ENCODE measurements around the gene HOXD12.

HOXD12 gene

DNA sequence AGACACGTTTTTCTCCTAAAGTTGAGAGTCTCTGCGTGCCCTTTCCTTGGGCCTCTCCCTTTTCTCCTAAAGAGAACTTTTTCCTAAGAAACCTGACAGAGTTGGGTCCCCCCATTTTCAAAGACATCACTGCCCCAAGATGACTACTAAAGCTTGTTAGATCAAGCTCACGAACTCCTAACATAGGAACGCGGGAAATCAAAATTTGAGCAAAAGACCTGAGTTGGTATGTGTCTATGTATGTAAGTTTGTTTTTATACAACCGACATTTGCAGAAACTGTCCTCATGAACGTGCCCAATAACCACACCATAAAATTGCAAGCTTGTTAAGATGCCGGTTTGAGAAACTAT is 5.7 kb upstream of the HOXD12 start:
- DNase-seq = no peak

DNA sequence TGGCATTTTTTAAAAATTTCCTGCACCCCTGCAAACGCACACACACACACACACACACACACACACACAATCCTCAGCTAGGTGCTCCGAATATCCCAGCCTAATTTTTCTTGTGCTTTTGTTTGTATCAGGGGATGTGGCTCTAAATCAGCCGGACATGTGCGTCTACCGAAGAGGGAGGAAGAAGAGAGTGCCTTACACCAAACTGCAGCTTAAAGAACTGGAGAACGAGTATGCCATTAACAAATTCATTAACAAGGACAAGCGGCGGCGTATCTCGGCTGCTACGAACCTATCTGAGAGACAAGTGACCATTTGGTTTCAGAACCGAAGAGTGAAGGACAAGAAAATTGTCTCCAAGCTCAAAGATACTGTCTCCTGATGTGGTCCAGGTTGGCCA is 5.2 kb upstream of the HOXD12 start:
- DNase-seq = no peak

DNA sequence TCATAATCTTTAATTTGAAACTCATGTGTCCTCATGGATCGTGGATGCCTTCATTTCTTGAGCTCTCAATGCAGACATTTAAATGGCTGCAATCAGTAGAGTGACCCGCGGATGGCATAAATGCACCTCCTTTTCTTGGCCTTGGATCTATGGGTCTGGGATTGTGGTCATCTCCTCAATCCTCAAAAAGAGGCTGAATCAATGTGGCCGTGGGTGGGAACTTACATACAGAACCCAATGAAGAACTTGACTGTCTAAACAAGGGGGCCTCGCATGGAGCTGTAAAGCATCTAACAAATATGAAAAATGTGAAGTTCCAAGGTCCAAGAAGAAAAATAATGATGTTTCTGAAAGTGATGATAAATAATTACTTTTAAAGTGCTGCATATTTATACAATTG is 4.2 kb upstream of the HOXD12 start:
- DNase-seq = no peak

DNA sequence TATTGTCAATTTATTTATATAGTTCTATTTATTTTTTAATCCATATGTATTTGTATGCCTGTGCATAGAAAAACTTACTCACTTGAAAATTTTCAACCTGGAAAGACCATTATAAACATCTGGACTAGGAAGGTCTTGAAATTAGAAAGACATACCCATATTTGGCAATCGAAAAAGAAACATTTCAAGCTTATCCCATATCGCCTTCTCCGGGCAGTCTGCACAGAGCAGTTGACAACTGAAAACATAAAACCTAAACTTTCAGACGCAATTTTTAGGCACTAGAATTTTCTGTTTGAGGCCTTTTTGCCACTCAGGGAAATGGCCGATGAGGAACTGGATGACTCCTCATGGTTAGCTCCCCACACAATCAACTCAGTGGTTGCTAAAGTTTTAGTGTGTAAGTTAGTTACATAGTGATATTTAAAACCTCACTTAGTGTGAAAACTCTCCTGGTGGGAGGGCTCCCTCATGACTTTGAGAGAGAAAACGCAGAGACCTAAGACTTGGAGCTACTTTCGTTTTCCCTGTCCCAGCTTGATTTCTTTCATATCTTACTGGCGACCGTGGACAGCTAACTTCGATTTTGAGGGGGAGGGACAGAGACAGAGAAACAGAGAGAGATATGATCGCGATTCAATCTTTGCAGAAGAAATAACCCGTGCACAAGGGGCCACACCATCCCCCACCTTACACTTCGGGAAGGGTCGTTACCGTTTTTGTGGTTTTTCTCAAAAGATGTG is 3.2 kb upstream of the HOXD12 start:
- DNase-seq = peak; percentile 39

DNA sequence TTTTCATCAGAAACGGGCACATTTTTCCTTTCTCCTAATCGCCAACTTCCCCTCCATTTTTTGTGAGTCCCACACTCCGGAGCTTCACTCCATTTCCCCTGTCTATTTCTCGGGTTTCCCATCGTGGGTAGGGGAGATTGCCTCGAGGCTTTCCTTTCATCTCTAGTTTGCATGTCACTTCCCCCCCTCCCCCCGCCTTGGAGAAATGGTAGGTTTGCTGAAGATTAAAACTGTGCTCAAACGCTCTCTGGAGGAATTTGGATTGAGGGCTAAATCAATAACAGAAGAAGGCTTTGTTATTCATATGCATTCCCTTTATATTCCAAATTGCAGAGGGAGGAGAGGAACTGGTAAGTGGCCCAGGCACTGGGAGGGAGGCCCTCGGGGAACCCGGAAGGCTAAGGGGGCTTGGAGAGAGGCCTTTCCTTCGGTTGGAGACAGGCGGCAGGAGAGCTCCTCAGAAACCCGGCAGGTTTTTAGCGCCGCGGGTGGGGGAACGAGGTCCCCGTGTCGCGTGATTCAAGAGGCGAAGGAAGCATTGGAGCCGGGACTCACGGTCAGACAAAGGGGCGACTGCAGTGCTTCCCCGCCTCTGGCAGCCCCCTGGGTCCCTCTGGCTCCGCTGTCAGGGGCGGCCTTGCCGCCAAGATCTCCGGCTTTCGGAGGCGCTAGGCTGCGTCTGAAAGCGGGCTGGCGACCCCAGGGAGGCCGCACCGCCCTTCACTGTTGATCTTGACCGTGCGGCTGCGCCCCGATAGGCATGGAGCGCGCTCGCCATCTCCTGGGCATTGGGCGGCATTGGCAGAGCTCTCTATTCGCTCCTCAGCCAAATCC is 2.4 kb upstream of the HOXD12 start:
- peak; percentile 73 for DNase-seq

DNA sequence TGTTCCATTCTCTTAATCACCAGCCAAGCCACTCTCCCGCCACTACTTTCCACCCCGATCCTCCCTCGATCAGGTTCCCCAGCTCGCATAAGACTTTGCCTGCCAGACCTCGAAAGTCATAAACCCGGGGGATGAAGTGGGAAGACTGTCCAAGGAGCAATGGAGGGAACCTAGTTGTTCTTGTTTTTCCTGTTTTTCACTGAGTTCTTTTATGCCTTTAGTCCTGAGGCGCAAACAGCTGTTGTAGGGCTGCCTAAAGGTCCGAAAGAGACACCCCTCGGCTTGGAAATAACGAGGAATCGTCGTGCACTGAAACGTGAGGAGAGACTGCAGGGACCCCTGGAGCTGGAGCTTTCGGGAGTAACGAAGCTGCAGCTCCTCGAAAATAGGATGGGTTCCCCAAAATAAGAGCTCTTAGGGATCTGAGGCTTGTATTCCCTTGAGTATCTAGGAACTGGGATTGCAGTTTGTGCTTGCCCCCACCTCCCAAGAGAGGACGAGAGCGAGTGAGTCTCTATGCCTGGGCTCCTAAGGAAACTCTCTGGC is 1.7 kb upstream of the HOXD12 start:
- DNase-seq = no peak

DNA sequence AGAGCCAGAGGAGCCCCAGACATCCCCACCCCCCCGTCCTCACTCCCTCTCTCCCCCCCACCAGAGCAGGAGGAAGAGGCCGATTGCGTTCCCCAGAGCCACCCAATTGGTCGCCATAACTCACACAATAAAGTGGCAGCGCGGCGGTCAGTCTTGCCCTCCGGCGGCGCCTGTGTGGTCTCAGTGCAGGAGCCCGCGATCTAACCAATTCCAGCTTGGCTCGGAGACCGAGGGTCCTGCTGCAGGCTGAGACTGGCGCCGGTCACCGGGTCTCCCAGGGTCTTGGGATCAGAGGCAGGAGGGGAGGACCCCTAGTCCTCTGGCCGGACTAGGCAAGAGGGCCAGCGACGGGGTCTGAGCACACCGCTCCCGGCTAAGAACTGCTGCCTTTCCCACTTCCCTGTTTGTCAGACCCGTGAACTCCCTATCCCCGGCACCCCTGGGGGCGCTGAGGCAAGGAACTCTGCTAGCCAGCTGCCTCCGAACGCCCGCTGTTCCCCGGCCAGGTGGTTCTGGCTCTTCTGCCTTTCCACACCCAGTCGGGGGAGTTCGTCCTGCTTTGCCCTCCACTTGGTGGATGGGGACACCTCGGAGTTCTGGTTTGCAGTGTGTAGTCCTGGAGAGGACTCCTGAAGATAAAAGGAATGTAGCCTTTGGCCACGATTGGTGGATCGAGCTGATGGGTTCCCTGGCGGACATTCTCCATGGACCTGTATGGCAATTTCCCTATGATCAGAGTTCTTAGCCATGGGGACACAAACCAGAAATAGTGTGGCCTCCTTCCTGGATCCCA is 1.0 kb upstream of the HOXD12 start:
- DNase-seq = no peak

DNA sequence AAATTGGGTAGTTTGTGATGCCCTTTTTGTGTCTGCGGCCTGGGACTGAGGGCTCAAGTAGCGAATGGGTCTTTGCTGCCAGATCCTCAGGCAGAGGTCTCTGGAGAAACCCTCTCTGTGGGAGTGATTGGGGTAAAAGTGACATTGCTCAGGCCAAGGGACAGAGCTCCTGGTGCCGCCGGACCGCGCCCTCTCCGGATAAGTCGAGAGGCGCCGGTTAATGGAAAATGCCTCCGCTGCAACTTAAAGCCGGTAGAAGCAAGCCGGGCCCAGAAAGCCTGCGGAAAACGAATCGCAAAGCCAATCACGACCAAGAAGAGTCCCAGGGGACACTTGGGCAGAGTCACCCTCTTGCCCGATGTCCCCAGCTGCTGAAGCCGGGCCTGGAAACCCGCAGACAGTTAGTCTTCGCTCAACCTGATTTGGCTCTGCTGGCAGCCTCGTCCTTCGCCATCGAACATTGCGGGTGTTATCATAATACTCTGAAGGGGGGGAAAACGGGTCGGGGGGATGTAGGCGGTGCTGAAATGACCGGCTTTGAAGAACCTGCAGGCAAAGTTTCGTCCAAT is 352 bp upstream of the HOXD12 start:
- no peak for DNase-seq

DNA sequence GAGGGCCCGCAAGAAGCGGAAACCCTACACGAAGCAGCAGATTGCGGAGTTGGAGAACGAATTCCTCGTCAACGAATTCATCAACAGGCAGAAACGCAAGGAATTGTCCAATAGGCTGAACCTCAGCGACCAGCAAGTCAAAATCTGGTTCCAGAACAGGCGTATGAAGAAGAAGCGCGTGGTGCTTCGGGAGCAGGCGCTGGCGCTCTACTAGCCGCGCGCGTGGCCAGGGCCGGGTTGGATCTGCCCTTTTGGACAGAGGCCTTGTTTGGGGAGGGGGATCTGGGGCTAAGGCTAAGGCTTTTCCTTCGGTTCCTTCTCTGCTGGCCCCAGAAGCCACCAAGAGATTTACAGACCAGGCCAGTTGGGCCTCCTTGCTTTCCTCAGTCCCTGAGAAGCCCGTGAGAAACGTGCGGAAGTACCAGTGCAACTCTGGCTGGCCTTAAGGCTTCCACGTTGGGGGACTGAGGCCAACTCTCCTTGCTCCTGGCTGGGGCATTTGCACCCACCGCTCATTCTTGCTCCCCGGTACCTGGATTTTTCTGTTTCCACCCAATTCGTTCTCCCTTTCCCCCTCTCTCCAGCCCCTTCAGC is 1.0 kb downstream of the HOXD12 start:
- no peak for DNase-seq

DNA sequence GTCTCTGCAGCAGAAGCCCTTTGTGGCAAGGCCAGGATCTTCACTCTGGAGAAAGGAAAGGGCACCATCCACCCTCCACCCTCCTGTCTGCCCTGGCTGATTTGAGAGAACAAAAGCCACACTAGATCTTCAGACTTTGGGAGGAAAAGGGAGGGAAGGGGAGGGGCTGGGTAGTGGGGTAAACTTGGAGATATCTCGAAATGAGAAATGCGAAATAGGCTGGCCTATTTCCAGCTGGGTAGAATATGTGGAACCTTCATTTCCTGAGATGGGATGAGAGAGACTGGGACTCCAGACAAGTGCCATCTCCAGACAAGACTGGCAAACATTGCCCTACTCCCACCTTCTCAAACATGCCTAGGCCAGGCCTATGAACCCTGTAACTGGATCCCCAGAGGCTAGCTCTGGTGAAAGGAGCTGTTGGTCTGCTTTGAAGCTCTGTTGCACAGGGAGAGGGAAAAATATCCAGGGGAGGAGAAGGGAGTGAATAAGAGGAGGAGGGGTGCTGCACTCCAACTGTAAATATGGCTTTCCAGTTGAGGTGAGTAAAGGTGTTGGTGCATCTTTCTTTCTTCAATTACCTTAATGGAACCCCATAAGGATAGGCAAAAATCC is 1.7 kb downstream of the HOXD12 start:
- no peak for DNase-seq

DNA sequence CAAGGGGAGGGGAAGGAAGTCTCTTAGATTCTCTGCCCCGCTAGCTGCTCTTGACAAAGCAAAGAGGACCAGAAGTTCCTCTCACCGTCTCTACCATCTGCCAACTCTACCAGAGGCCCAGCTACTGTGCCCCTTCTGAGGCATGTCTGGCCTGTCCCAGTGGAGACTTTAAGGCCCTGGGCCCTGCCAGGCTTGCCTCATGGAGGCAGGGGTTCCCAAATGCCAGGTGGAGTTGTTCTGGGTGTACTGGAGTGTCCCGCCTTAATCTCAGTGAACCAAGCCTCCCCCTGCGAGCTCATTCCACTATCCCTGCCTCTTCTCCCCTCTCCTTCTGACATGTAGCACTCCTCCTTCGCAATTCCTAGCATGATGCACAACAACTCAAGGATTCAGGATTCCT is 2.2 kb downstream of the HOXD12 start:
- no peak for DNase-seq

DNA sequence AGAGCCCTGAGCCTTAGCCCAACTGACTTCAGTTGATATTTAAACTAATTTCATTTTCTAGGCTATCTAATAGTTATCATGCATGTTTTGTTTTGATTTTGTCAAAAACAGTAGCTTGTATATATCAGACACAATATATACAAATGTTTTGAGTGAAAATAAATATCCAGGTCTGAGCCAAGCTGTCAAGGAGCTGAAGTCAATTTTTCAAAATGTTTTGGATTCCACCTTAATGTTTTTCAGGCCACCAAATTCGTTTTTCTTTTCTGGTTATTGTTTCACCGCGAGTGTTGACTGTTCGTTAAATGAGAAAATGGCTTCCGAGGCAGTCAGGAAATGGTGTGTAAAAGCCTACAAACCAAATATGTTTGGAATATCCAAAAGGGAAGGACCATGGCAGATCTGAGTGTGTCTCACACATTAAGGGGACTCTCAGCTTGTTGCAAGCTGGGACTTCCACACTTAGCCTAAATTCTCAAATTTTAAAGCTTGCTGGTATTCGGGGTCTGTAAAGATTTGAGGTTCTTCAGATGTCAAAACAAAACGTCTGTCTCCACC is 2.8 kb downstream of the HOXD12 start:
- DNase-seq = no peak

DNA sequence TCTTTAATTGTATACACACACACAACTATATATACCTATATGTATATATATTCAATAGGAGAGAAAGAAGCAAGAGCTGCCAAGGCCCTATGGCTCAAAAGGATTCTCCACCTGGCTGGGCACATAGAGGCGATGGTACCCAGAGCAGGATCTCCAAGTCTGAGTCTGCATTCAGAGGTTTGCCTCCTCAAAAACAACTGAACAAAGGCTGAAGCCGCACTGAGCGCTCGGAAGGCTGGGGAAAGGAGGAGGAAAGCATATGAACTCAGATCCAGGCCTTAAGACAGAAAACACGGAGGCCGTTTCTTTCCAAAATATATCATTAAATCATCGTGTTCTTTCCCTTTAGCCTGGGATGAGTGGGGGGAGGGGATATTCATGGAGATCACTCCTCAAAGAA is 3.6 kb downstream of the HOXD12 start:
- no peak for DNase-seq

DNA sequence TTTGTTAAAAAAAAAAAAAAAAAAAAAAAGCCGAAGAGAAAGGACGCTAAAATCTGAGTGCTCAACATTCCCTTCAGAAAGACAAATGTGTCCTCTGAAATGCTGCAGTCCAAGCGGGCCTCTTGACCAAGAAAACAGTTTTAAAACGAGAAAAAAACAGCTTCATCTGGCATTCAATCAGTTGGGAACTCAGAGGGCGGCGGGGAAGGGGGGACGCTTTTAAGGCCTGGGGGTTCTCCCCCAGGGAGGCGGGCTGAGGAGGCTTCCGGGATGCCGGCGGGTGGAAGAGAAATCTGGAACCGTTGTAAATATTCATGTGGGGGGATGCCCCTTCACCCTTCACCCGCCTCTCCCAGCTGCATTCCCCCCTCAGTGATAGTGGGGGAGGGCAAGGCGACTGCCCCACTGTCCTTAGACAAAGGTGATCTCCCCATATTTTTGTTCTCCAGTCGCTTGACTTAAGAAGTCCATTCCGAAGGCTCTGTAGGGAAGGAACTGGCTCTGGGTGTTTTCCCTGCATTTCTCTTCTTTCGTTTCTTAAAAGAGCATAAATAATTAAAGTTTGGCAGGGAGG is 4.2 kb downstream of the HOXD12 start:
- DNase-seq = no peak

DNA sequence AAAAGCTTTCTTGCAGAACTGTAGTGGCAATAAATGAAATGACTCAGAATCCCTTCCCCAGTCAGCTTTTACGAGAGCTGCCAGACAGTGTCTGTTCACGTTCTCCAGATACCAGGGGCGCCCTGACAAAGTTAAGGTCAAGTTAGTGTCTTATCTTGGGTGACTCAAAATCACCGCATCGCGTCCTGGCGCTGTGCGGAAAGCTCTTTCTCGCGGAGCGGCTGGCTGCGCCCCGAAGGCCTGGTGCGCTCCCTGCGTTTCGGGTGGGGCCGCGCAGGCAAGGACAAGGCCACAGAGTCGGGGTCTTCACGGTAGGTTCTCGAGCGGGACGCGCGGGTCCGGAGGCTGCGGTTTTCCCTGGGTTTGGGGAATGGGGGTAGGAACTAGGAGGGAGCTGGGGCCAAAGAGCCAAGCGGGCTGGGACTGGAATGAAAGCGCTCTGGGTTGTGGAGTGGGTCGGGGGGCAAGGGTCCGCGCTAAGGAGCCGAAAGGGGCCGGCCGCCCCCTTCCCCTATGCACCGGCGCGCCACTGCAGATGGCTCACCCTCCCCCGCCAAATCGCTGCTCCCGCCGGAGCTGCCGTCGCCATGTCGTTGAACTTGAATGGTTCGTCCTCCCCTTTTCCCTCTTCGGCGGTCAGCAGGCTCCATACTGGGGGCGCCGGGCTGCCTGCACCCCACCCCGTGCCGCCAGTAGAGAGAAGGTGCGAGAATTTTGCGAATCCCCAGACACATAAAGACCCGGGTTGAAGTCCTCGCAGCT is 4.9 kb downstream of the HOXD12 start:
- no peak for DNase-seq

DNA sequence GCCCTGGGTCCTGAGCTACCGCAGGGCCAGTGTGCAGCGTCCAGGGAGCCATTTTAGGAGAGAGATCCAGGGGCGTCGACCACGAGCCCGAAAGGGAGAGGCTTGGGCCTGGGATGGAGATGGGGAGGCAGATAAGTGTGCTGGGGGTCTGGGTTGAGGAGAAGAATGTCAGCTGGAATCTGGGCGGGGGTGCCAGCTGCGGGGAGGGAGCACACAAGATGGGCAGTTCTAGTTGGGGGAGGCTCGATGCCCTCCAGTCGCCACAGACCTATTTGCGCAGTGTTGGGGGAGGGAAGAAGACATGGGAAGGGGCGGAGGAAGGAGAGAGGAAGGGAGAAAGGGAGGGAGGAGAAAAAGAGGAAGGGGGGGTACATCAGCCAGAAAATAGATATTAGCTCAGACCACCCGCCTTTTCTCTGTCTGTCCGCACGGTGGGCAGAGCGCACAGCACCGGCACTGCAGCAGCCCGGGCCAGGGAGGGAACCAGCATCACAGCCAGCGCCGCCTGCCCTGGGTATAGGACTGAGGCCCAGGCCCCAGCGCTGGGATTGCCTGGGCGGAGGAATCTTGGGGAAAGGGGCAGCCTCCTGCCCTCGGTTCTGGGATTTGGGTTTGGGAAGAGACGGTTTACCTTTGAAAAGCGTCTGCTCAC is 5.6 kb downstream of the HOXD12 start:
- no peak for DNase-seq

DNA sequence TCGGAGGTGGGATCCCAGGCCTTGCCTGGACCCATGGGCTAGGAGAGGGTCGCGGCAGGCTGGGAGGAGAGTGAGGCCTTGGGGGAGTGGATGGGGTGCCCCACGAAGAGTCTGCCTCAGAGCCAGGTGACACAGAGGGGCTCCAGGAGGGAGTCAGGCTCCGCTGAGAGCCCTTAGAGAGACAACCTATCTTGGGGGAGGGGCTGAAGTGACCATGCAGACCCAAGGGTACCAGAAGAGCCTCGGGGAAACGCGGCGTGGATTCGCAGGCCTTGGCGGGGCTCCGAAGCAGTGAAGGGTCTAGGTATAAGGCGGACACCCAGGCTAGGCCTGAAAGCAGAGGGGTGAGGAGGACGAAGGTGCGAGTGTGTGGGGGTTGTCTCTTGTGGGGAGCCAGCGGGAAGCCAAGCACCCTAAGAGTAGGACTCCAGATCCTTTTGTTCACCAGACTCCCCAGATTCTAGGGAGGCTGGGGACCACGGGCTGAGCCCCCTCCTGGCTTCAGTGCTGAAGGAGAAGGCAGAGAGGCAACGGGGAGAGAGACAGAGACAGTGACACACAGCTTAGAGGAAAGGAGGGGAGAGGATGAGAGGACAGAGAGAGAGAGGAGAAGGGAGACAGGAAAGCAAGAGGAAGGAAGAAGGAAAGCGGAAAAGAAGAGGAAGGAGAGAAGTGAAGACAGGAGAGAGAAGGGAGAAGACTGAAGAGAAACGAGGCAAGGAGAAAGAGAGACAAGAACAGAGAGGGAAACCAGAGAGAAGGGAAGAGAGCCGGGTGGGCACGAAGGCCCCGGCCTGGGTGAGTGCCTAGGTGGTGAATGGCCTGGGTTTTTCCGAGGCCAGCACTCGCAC is 6.4 kb downstream of the HOXD12 start:
- no peak for DNase-seq

DNA sequence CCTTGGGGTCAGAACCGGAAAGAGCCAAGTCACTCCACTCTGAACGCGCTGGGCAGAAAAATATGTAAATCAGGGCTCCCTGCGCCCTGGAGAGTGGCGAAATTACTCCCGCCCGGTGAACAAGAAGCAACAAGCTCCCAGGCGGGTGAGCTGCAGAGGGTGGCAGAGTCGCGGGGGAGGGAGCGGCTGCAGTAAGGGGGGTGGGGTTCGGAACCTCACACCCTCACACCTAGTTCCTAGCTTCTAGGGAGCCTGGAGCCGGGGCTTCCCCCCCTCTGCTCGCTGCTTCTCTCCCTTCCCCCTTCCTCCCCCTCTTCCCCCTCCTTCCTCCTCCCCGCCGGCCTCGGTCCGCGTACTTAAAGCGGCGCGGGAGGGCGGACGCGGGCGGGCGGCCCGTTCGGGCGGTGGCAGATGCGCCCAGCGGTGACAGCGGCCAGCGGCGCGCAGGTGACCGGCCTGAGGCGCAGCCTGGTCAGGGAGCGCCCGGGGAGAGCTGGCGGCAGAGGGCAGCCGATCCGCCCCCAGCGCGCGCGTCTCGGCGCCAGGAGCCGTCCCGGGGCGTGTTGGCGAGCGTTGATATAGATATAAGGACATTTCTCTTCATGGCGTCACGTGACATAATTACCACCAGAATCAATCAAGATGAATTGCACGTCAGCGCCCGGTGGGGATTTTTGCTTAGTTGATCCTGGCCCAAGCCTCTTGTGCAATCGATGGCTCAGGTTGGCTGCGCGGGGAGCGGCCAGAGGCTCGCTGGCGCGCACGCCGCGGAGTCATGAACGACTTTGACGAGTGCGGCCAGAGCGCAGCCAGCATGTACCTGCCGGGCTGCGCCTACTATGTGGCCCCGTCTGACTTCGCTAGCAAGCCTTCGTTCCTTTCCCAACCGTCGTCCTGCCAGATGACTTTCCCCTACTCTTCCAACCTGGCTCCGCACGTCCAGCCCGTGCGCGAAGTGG is 7.3 kb downstream of the HOXD12 start, which contains the start of gene HOXD11:
Gene HOXD11, plus strand, starts transcription at position 700 of the 959 bp plus-strand sequence. Its CDS starts 76 bp downstream, at position 776.
- DNase-seq = peak; percentile 38

Measured in right hindlimb (tissue), 1 donor.